ENCODE data around the gene GAK. TPM values are rescaled to one million over a fixed set of nuclear protein-coding genes. Genes with fewer than 3 reads are reported as not detected.

GAK gene
- total RNA-seq, 2 donors from 2014 or later: 168 to 234 TPM

DNA sequence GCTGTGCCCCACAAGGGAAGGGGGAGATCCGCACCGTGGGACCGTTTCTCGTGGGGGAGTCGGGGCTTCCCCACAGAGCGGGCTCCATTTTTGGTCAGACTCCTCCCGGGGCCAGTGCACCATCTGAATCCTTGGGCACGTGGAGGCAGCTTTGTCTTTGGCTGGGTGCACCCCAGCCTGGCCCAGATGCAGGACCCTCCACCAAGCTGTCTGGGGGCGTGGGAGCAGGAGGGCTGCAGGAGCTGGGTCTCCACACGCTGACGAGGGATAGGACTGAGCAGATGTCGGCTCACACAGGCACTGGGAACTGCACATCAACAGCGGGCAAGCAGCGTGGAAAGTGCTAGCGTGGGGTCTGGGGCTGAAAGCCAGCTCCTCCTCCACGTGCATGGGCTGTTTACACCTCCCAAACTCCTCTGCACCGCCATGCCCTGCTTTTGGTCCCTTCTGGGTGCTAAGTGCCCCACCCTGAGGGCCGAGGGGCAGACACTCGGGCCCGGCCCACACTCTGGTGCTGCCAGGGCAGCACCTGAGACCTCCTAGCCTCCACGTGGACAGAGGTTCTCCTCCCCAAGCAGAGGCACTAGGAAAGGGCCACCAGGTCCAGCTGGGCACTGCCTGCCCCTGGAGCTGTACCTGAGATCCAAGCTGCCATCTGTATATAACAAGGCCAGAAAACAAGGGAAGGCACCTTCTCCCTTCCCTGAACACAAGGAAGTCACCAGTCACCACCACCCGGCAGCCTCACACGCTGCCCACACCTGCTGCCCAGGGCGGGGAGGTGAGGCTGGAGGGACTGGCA is 27.4 kb upstream of the GAK start:
- H3K27me3 Mint-ChIP-seq: no peaks in the 10 kb centered on the region
- DNase-seq (ENCODE audit: low spot score): peak; percentile 23

GRCh38 chr4:958696-959337 is 26.7 kb upstream of the GAK start:
- H3K27ac Mint-ChIP-seq: no peak overlapping the region
- ATAC-seq (no peak), DNase-seq (ENCODE audit: low spot score) (no peak)
- H3K9me3 Mint-ChIP-seq: no peaks in the 10 kb centered on the region
- H3K4me1 Mint-ChIP-seq (ENCODE audit: low read depth in 2 of 2): peaks cover 0 to 6% of the 10 kb centered on the region in 2 donors
- H3K36me3 Mint-ChIP-seq: no peaks in the 10 kb centered on the region
- no peaks in the 10 kb centered on the region for H3K27me3 Mint-ChIP-seq
- no peak overlapping the region for H3K4me3 Mint-ChIP-seq

More for the DNA sequence above, 27.4 kb upstream of the GAK start:
- no peak for ATAC-seq
- no peaks in the 10 kb centered on the region for H3K9me3 Mint-ChIP-seq
- no peak overlapping the region for H3K4me3 Mint-ChIP-seq
- H3K27ac Mint-ChIP-seq: no peak overlapping the region
- H3K36me3 Mint-ChIP-seq: no peaks in the 10 kb centered on the region
- peaks cover 0 to 6% of the 10 kb centered on the region in 2 donors for H3K4me1 Mint-ChIP-seq (ENCODE audit: low read depth in 2 of 2)

DNA sequence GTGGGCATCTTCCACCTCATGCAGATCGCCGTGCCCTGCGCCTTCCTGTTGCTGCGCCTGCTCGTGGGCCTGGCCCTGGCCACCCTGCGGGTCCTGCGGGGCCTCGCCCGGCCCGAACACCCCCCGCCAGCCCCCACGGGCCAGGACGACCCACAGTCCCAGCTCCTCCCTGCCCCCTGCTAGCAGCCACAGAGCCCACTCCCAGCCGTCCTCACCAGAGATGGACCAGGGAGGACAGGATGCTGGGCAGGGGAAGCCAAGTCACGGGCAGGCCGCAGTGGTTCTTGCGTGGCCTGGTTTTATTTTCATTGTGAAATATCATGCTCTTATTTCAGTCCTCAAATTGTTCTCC is 26.2 kb upstream of the GAK start:
- H3K4me1 Mint-ChIP-seq (ENCODE audit: low read depth in 2 of 2): peaks cover 0 to 4% of the 10 kb centered on the region in 2 donors
- H3K4me3 Mint-ChIP-seq: no peak overlapping the region

GRCh38 chr4:957581-958313 is 25.6 kb upstream of the GAK start:
- H3K27me3 Mint-ChIP-seq: no peaks in the 10 kb centered on the region
- H3K4me3 Mint-ChIP-seq: no peak overlapping the region
- no peaks in the 10 kb centered on the region for H3K36me3 Mint-ChIP-seq
- H3K9me3 Mint-ChIP-seq: no peaks in the 10 kb centered on the region
- H3K27ac Mint-ChIP-seq: no peak overlapping the region
- ATAC-seq (no peak), DNase-seq (ENCODE audit: low spot score) (peak; percentile 47)
- H3K4me1 Mint-ChIP-seq (ENCODE audit: low read depth in 2 of 2): peaks cover 0 to 4% of the 10 kb centered on the region in 2 donors

More for the DNA sequence above, 26.2 kb upstream of the GAK start:
- ATAC-seq (no peak), DNase-seq (ENCODE audit: low spot score) (no peak)
- Mint-ChIP-seq H3K9me3 (no peaks in the 10 kb centered on the region), H3K27me3 (no peaks in the 10 kb centered on the region), H3K27ac (no peak overlapping the region), H3K36me3 (no peaks in the 10 kb centered on the region)

DNA sequence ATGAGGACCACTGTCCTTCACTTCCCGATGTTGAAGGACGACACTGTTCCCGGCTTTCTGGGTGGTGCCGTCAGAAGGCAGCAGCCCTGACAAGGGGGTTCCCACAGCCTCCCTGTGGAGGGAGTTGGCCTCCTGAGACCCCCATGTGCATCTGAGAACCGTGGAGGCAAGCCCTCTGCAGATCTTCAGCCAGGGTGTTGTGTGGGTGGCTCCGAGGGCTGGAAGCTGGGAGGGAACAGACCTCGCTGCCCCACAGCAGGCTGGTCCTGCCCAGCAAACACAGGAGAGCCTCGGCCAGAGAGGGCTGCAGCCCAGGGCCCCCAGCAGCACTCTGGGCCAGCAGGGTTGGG is 25.1 kb upstream of the GAK start:
- Mint-ChIP-seq H3K36me3 (no peaks in the 10 kb centered on the region), H3K27ac (no peak overlapping the region), H3K27me3 (no peaks in the 10 kb centered on the region), H3K4me1 (ENCODE audit: low read depth in 2 of 2) (peaks cover 0 to 4% of the 10 kb centered on the region in 2 donors), H3K9me3 (no peaks in the 10 kb centered on the region), H3K4me3 (no peak overlapping the region)
- ATAC-seq (no peak), DNase-seq (ENCODE audit: low spot score) (peak; percentile 50)

- no peaks in the 10 kb centered on the region for H3K36me3 Mint-ChIP-seq
- DNase-seq (ENCODE audit: low spot score): peak; percentile 41
- H3K4me1 Mint-ChIP-seq (ENCODE audit: low read depth in 2 of 2): peaks cover 0 to 4% of the 10 kb centered on the region in 2 donors
- no peak for ATAC-seq
- no peak overlapping the region for H3K27ac Mint-ChIP-seq
- no peaks in the 10 kb centered on the region for H3K27me3 Mint-ChIP-seq
- no peaks in the 10 kb centered on the region for H3K9me3 Mint-ChIP-seq
- no peak overlapping the region for H3K4me3 Mint-ChIP-seq
These were observed 24.6 kb upstream of the GAK start for GRCh38 chr4:956531-957230.

DNA sequence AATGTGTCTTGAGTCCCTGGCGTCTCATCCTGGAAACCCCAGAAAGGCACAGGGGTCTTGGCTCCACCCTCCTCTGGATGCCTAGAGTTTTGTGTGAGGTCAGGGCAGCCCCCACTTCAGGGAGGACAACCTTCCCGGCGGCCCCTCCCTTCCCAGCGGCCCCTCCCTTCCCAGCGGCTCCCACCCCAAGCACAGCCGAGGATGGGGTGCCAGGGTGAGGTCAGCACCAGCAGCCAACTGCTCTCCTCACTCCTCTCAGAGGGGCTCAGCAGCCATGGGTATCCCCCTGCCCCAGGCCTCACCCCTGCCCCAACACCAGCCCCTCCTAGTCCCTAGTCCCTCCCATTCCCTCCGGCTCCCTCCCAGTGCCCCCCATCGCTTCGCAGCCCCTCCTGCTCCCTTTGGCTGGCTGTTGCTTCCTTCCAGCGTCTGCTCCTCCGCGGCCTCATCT is 23.8 kb upstream of the GAK start:
- DNase-seq (ENCODE audit: low spot score): peak; percentile 35
- Mint-ChIP-seq H3K4me3 (no peak overlapping the region), H3K9me3 (no peaks in the 10 kb centered on the region), H3K4me1 (ENCODE audit: low read depth in 2 of 2) (peaks cover 0 to 6% of the 10 kb centered on the region in 2 donors), H3K27ac (no peak overlapping the region), H3K27me3 (no peaks in the 10 kb centered on the region), H3K36me3 (no peaks in the 10 kb centered on the region)
- no peak for ATAC-seq

DNA sequence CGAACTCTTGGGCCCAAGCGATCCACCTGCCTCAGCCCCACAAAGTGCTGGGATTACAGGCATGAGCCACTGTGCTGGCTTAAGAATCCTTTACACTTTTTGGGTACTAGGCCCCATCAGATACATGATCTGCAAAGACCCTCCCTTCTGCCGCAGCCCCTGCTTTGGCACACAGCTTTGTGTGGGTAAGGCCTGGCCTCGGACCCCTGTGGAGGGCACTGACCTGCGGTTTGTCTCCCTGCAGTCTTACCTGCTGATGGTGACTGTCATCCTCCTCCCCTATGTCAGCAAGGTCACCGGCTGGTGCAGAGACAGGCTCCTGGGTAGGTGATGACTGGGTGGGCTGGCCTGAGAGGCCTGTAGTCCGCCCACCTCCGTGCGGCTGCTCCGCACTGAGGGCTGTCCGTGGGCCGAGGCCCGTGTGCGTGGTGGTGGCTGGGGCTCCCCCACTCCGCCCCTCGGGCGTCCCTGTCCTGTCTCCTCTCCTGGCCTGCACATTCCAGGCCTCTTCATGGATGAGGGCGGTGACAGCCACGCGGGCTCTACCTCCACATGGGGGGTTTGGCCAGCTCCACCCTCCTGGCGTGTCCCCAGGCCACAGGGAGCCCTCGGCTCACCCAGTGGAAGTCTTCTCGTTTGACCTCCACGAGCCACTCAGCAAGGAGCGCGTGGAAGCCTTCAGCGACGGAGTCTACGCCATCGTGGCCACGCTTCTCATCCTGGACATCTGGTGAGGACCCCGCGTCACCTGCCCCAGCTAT is 23.2 kb upstream of the GAK start:
- peak in 1 of 2 donors; percentile 37 for ATAC-seq
- Mint-ChIP-seq H3K27me3 (no peaks in the 10 kb centered on the region), H3K4me3 (no peak overlapping the region), H3K27ac (no peak overlapping the region), H3K36me3 (no peaks in the 10 kb centered on the region), H3K4me1 (ENCODE audit: low read depth in 2 of 2) (peaks cover 0 to 12% of the 10 kb centered on the region in 2 donors), H3K9me3 (no peaks in the 10 kb centered on the region)
- DNase-seq (ENCODE audit: low spot score): peak; percentile 53

DNA sequence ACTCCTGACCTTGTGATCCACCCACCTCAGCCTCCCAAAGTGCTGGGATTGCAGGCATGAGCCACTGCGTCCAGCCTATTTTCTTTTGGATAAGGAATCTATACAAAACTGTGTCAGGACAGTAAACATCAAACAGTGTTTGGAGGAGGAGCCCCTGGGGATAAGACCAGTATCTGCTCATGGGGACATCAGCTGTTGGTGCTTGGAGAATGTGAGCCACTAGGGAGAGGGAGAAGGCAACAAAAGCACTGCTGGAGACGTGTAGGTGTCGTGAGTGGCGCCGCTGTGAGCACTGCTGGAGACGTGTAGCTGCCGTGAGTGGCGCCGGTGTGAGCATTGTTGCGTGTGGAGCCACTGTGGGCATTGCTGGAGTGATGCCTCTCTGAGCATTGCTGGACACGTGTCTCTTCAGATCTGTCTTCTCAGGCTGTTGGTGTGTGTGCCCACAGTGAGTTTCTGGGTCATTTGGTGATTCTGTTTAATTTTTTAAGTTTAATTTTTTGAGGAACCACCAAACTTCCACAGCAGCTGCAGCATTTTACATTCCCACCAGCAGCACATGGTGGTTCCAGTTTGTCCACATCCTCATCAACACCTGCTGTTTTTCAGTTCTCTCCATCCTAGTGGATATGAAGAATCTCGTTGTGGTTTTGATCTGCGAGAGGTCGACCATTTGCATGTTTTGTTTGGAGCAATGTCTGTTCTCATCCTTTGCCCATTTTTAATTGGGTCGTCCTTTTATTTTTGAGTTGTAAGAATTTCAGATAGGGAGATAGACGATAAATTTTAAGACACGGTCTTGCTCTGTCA is 22.3 kb upstream of the GAK start:
- Mint-ChIP-seq H3K9me3 (no peaks in the 10 kb centered on the region), H3K27ac (no peak overlapping the region), H3K36me3 (no peaks in the 10 kb centered on the region), H3K4me1 (ENCODE audit: low read depth in 2 of 2) (peaks cover 0 to 14% of the 10 kb centered on the region in 2 donors), H3K27me3 (no peaks in the 10 kb centered on the region), H3K4me3 (no peak overlapping the region)
- ATAC-seq: no peak
- peak; percentile 37 for DNase-seq (ENCODE audit: low spot score)

DNA sequence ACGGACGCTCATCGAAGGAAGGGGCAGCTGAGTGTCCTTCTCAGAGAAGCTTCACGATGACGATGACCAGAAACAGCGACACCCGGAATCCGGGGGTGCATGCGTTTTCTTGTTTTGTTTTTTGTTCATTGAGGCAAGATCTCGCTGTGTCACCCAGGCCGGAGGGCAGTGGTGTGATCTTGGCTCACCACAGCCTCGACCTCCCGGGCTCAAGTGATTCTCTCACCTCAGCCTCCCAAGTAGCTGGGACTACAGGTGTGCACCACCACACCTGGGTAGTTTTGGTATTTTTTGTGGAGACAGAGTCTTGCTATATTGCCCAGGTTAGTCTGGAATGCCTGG is 21.4 kb upstream of the GAK start:
- Mint-ChIP-seq H3K27me3 (no peaks in the 10 kb centered on the region), H3K36me3 (no peaks in the 10 kb centered on the region), H3K4me3 (no peak overlapping the region), H3K4me1 (ENCODE audit: low read depth in 2 of 2) (peaks cover 0 to 13% of the 10 kb centered on the region in 2 donors), H3K27ac (no peak overlapping the region), H3K9me3 (no peaks in the 10 kb centered on the region)
- ATAC-seq (no peak), DNase-seq (ENCODE audit: low spot score) (peak; percentile 54)

GRCh38 chr4:952881-953573 is 20.9 kb upstream of the GAK start:
- DNase-seq (ENCODE audit: low spot score): peak; percentile 59
- H3K36me3 Mint-ChIP-seq: no peaks in the 10 kb centered on the region
- no peak overlapping the region for H3K4me3 Mint-ChIP-seq
- H3K9me3 Mint-ChIP-seq: no peaks in the 10 kb centered on the region
- no peak for ATAC-seq
- no peaks in the 10 kb centered on the region for H3K27me3 Mint-ChIP-seq
- no peak overlapping the region for H3K27ac Mint-ChIP-seq
- peaks cover 0 to 13% of the 10 kb centered on the region in 2 donors for H3K4me1 Mint-ChIP-seq (ENCODE audit: low read depth in 2 of 2)

Measured in natural killer cell treated with Interleukin-12 subunit alpha and Interleukin-12 subunit beta and Interleukin-15 and Interleukin-18, amount 100 ng/mL, for 72 hours (primary cell).